NCI-H510A (cell line): ENCODE data around the gene TUBGCP6.
"Not testable (repeated sequence)": the region's sequence is repeated elsewhere in the genome, so short reads cannot be mapped to it uniquely, and the experiment has no call there.

ENCODE experiments used
- DNase-seq: peaks from one replicate; lab custom pipeline; 2025; lab: John Stamatoyannopoulos, UW

TUBGCP6 gene

GRCh38 chr22:50209893-50210292 is 34.9 kb downstream of the TUBGCP6 start:
- DNase-seq = no peak

- no peak for DNase-seq
Measured at GRCh38 chr22:50208939-50209892, 35.6 kb downstream of the TUBGCP6 start.

GRCh38 chr22:50208430-50208938 is 36.3 kb downstream of the TUBGCP6 start:
- no peak for DNase-seq

GRCh38 chr22:50207383-50208140 is 37.3 kb downstream of the TUBGCP6 start:
- no peak for DNase-seq

- no peak for DNase-seq
Measured at GRCh38 chr22:50206599-50206998, 38.2 kb downstream of the TUBGCP6 start.

- DNase-seq = no peak
Measured at GRCh38 chr22:50205781-50206569, 38.8 kb downstream of the TUBGCP6 start.

GRCh38 chr22:50204998-50205397 is 39.8 kb downstream of the TUBGCP6 start:
- DNase-seq = not testable (repeated sequence)

- no peak for DNase-seq
Measured at GRCh38 chr22:50204571-50204970, 40.3 kb downstream of the TUBGCP6 start.

- no peak for DNase-seq
Measured at GRCh38 chr22:50203288-50203687, 41.5 kb downstream of the TUBGCP6 start.

GRCh38 chr22:50202130-50202666 is 42.6 kb downstream of the TUBGCP6 start:
- no peak for DNase-seq

- no peak for DNase-seq
Measured at GRCh38 chr22:50201191-50202129, 43.4 kb downstream of the TUBGCP6 start.

GRCh38 chr22:50200461-50201190 is 44.2 kb downstream of the TUBGCP6 start, which contains the start of gene SELENOO:
TSS of gene SELENOO (plus strand) at chr22:50201011. CDS start at chr22:50201037, 26 bp downstream.
- DNase-seq = peak; percentile 47

GRCh38 chr22:50199829-50200460 is 44.9 kb downstream of the TUBGCP6 start:
- DNase-seq = no peak

GRCh38 chr22:50199251-50199721 is 45.5 kb downstream of the TUBGCP6 start:
- DNase-seq = no peak

GRCh38 chr22:50198624-50199017 is 46.2 kb downstream of the TUBGCP6 start:
- DNase-seq = no peak

- no peak for DNase-seq
Measured at GRCh38 chr22:50197856-50198623, 46.8 kb downstream of the TUBGCP6 start.

GRCh38 chr22:50197000-50197800 is 47.6 kb downstream of the TUBGCP6 start:
- DNase-seq = no peak
